ENCODE results near the gene C6orf132.

C6orf132 gene

DNA sequence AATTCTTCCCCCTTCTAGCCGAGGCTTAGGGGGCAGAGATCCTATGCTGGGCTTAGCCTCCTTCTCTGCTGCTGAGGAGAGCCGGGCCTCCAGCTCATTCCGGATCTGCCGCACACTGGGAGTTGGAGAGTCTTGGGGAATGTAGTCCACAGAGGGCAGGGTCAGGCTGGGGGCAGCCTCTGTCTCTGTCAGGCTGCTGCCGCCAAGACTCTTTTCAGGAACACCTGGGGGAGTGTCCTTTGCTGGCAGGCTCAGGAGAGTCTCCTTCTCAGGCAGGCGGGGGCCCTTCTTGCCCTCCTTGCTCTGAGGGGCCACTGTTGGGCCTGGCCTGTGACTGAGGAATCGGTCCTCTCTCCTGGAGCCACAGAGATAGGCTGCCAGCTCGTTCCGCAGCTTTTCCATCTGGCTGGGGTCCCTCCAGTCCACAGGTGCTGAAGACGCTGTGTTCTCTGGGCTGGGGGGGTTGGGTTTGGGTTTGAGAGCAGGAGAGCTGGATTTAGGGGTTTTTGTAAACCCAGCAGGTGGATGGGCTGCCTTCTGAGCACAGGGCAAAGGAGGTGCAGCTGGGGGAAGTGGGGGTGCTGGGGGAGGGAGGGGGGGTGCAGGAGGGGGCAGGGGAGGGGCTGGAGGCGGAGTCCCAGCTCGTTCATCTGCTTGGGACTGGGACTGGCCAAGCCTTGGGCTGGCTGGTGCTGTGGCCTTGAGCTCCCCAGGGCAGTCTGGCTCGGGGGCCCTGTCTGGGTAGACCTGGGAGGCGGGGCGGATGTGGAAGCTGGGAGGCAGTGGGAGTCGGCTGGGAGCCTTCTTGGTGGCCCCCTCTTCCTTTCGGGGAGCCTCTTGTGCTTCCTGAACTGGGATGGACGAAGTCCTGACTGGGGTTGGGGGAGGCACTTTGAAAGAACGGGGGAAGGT lies 36.1 kb downstream of the C6orf132 start:
- peaks cover 3% of the 10 kb centered on the region for H3K9me3 ChIP-seq (ENCODE audit: insufficient read depth, low read depth, low read length)
- no peak for DNase-seq
- no peak overlapping the region for H3K27ac ChIP-seq (ENCODE audit: low read depth, low read length)
- H3K14ac ChIP-seq (ENCODE audit: low read length), result no peak overlapping the region
- H4K91ac ChIP-seq (ENCODE audit: low read depth, low read length), result no peak overlapping the region
- no peak overlapping the region for H4K8ac ChIP-seq (ENCODE audit: low read depth, low read length)
- no peak overlapping the region for H3K4ac ChIP-seq (ENCODE audit: low read depth, low read length)
- no peak overlapping the region for H2AK5ac ChIP-seq (ENCODE audit: low read length)
- H3K27me3 ChIP-seq (ENCODE audit: insufficient read depth, low read length), result no peaks in the 10 kb centered on the region
- H3K4me1 ChIP-seq (ENCODE audit: control insufficient read depth in 1 of 2, insufficient read depth in 2 of 2, low read length in 2 of 2), result peaks cover 0 to 7% of the 10 kb centered on the region in 2 experiments
- no peak overlapping the region for H3K18ac ChIP-seq (ENCODE audit: low read length)
- no peak overlapping the region for H3K9ac ChIP-seq (ENCODE audit: low read length)
- no peak overlapping the region for H3K4me2 ChIP-seq (ENCODE audit: low read length)
- no peak overlapping the region for H2AFZ ChIP-seq (ENCODE audit: insufficient read depth, low read length, poor library complexity)
- no peak overlapping the region for H2BK12ac ChIP-seq (ENCODE audit: low read length)
- peaks cover 6 to 12% of the 10 kb centered on the region in 2 experiments for H3K36me3 ChIP-seq (ENCODE audit: control insufficient read depth in 1 of 2, insufficient read depth in 2 of 2, low read length in 2 of 2)
- peaks cover 4% of the 10 kb centered on the region for H3K79me1 ChIP-seq (ENCODE audit: low read length)
- no peak overlapping the region for H4K12ac ChIP-seq (ENCODE audit: low read depth, low read length)
- no peak overlapping the region for H3K4me3 ChIP-seq (ENCODE audit: low read depth, low read length)
- H3K23ac ChIP-seq (ENCODE audit: low read length), result no peak overlapping the region
- H3K79me2 ChIP-seq (ENCODE audit: control insufficient read depth, insufficient read depth, low read length, poor library complexity), result no peaks in the 10 kb centered on the region
- H2BK5ac ChIP-seq (ENCODE audit: low read depth, low read length, poor library complexity), result no peak overlapping the region
- no peak overlapping the region for H2BK120ac ChIP-seq (ENCODE audit: insufficient read depth, low read length, poor library complexity)
- WGBS (ENCODE audit: extremely low coverage, insufficient coverage, insufficient read length), result no CpG with 5 or more reads among the region's 19 CpGs

GRCh38 chr6:42105709-42106108 lies 36.7 kb downstream of the C6orf132 start:
- Histone ChIP-seq H3K4me2 (ENCODE audit: low read length) (no peak overlapping the region), H3K18ac (ENCODE audit: low read length) (no peak overlapping the region), H4K12ac (ENCODE audit: low read depth, low read length) (no peak overlapping the region), H3K9ac (ENCODE audit: low read length) (no peak overlapping the region), H4K91ac (ENCODE audit: low read depth, low read length) (no peak overlapping the region), H3K4me3 (ENCODE audit: low read depth, low read length) (no peak overlapping the region), H3K23ac (ENCODE audit: low read length) (no peak overlapping the region), H3K79me2 (ENCODE audit: control insufficient read depth, insufficient read depth, low read length, poor library complexity) (no peaks in the 10 kb centered on the region), H3K4me1 (ENCODE audit: control insufficient read depth in 1 of 2, insufficient read depth in 2 of 2, low read length in 2 of 2) (peaks cover 0 to 7% of the 10 kb centered on the region in 2 experiments), H2BK12ac (ENCODE audit: low read length) (no peak overlapping the region), H2AFZ (ENCODE audit: insufficient read depth, low read length, poor library complexity) (no peak overlapping the region), H3K36me3 (ENCODE audit: control insufficient read depth in 1 of 2, insufficient read depth in 2 of 2, low read length in 2 of 2) (peaks cover 6 to 12% of the 10 kb centered on the region in 2 experiments), H2BK120ac (ENCODE audit: insufficient read depth, low read length, poor library complexity) (no peak overlapping the region), H3K79me1 (ENCODE audit: low read length) (peaks cover 4% of the 10 kb centered on the region), H4K8ac (ENCODE audit: low read depth, low read length) (no peak overlapping the region), H3K4ac (ENCODE audit: low read depth, low read length) (no peak overlapping the region), H2AK5ac (ENCODE audit: low read length) (no peak overlapping the region), H3K27ac (ENCODE audit: low read depth, low read length) (no peak overlapping the region), H3K9me3 (ENCODE audit: insufficient read depth, low read depth, low read length) (peaks cover 3% of the 10 kb centered on the region), H3K27me3 (ENCODE audit: insufficient read depth, low read length) (no peaks in the 10 kb centered on the region), H2BK5ac (ENCODE audit: low read depth, low read length, poor library complexity) (no peak overlapping the region), H3K14ac (ENCODE audit: low read length) (no peak overlapping the region)
- WGBS (ENCODE audit: extremely low coverage, insufficient coverage, insufficient read length), result no CpG with 5 or more reads among the region's 1 CpG
- no peak for DNase-seq

- Histone ChIP-seq H2BK120ac (ENCODE audit: insufficient read depth, low read length, poor library complexity) (no peak overlapping the region), H2BK5ac (ENCODE audit: low read depth, low read length, poor library complexity) (no peak overlapping the region), H4K8ac (ENCODE audit: low read depth, low read length) (no peak overlapping the region), H2BK12ac (ENCODE audit: low read length) (no peak overlapping the region), H3K4me2 (ENCODE audit: low read length) (no peak overlapping the region), H3K36me3 (ENCODE audit: control insufficient read depth in 1 of 2, insufficient read depth in 2 of 2, low read length in 2 of 2) (peaks cover 6 to 12% of the 10 kb centered on the region in 2 experiments), H3K14ac (ENCODE audit: low read length) (no peak overlapping the region), H2AFZ (ENCODE audit: insufficient read depth, low read length, poor library complexity) (peak overlapping the region; percentile 37), H4K91ac (ENCODE audit: low read depth, low read length) (no peak overlapping the region), H3K27me3 (ENCODE audit: insufficient read depth, low read length) (no peaks in the 10 kb centered on the region), H3K4ac (ENCODE audit: low read depth, low read length) (no peak overlapping the region), H3K4me3 (ENCODE audit: low read depth, low read length) (no peak overlapping the region), H3K79me1 (ENCODE audit: low read length) (peaks cover 4% of the 10 kb centered on the region), H4K12ac (ENCODE audit: low read depth, low read length) (no peak overlapping the region), H3K4me1 (ENCODE audit: control insufficient read depth in 1 of 2, insufficient read depth in 2 of 2, low read length in 2 of 2) (peaks cover 0 to 9% of the 10 kb centered on the region in 2 experiments), H3K18ac (ENCODE audit: low read length) (no peak overlapping the region), H3K27ac (ENCODE audit: low read depth, low read length) (no peak overlapping the region), H3K9ac (ENCODE audit: low read length) (no peak overlapping the region), H2AK5ac (ENCODE audit: low read length) (no peak overlapping the region), H3K23ac (ENCODE audit: low read length) (no peak overlapping the region), H3K9me3 (ENCODE audit: insufficient read depth, low read depth, low read length) (peaks cover 3% of the 10 kb centered on the region), H3K79me2 (ENCODE audit: control insufficient read depth, insufficient read depth, low read length, poor library complexity) (no peaks in the 10 kb centered on the region)
- DNase-seq, result no peak
- WGBS (ENCODE audit: extremely low coverage, insufficient coverage, insufficient read length), result no CpG with 5 or more reads among the region's 17 CpGs
These were observed 37.2 kb downstream of the C6orf132 start for GRCh38 chr6:42105156-42105648.

- Histone ChIP-seq H3K4ac (ENCODE audit: low read depth, low read length) (no peak overlapping the region), H3K79me1 (ENCODE audit: low read length) (peaks cover 4% of the 10 kb centered on the region), H3K4me2 (ENCODE audit: low read length) (peak overlapping the region; percentile 56), H3K14ac (ENCODE audit: low read length) (no peak overlapping the region), H2AK5ac (ENCODE audit: low read length) (no peak overlapping the region), H3K9ac (ENCODE audit: low read length) (no peak overlapping the region), H3K4me1 (ENCODE audit: control insufficient read depth in 1 of 2, insufficient read depth in 2 of 2, low read length in 2 of 2) (peaks cover 0 to 11% of the 10 kb centered on the region in 2 experiments), H3K9me3 (ENCODE audit: insufficient read depth, low read depth, low read length) (peaks cover 3% of the 10 kb centered on the region), H2BK12ac (ENCODE audit: low read length) (no peak overlapping the region), H3K27me3 (ENCODE audit: insufficient read depth, low read length) (no peaks in the 10 kb centered on the region), H3K27ac (ENCODE audit: low read depth, low read length) (no peak overlapping the region), H3K4me3 (ENCODE audit: low read depth, low read length) (no peak overlapping the region), H2BK120ac (ENCODE audit: insufficient read depth, low read length, poor library complexity) (no peak overlapping the region), H3K23ac (ENCODE audit: low read length) (no peak overlapping the region), H2BK5ac (ENCODE audit: low read depth, low read length, poor library complexity) (no peak overlapping the region), H2AFZ (ENCODE audit: insufficient read depth, low read length, poor library complexity) (peak overlapping the region; percentile 37), H3K79me2 (ENCODE audit: control insufficient read depth, insufficient read depth, low read length, poor library complexity) (no peaks in the 10 kb centered on the region), H3K18ac (ENCODE audit: low read length) (no peak overlapping the region), H4K12ac (ENCODE audit: low read depth, low read length) (peak overlapping the region; percentile 22), H3K36me3 (ENCODE audit: control insufficient read depth in 1 of 2, insufficient read depth in 2 of 2, low read length in 2 of 2) (peaks cover 6 to 9% of the 10 kb centered on the region in 2 experiments), H4K8ac (ENCODE audit: low read depth, low read length) (peak overlapping the region; percentile 47), H4K91ac (ENCODE audit: low read depth, low read length) (no peak overlapping the region)
- DNase-seq, result no peak
- WGBS (ENCODE audit: extremely low coverage, insufficient coverage, insufficient read length), result no CpG with 5 or more reads among the region's 16 CpGs
These were observed 37.7 kb downstream of the C6orf132 start for GRCh38 chr6:42104804-42105125.
